NCI-H1694 treated with DMSO at 0.1 percent for 48 hours (cell line): Measurements from ENCODE around the gene URM1.

Experiments
- DNase-seq: peaks from one replicate; lab custom pipeline; 2025; lab: John Stamatoyannopoulos, UW

Gene URM1

GRCh38 chr9:128385496-128386460 is 14.6 kb downstream of the URM1 start:
- no peak for DNase-seq

GRCh38 chr9:128388150-128388549 is 17.0 kb downstream of the URM1 start:
- no peak for DNase-seq

DNA sequence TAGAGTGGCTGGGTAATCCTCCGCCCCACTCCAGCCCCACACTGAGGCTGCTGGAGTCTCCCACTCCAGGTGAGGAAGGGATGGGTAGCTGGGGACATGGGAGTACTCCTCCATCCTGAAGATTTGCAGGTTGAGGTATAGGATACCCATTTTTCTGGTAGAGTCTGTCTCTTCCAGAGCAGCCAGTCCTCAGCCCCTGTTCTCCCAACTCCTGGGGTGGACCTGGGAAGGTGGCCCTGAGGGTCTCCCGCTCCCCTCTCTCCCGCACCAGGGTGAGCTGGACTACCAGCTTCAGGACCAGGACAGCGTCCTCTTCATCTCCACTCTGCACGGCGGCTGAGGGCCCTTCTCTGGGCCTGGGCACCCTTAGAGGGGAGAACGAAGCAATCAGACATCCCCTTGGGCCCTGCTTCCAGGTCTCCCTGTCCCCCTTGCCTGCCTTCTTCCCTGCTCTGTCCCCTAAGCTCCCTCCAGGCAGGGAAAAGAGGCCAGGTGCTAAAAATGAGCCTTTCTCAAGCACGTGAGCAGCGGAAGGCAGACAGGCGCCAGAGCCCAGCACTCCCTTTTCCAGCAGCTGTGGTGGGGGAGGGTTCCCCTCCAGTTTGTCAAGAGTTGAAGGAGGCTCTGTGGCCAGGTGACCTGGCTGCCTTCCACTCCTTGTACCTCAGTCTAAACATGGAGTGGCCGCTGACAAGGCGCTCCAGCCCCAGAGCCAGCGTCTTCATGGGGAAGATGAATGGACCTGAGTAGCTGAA is 18.4 kb downstream of the URM1 start:
- no peak for DNase-seq

DNA sequence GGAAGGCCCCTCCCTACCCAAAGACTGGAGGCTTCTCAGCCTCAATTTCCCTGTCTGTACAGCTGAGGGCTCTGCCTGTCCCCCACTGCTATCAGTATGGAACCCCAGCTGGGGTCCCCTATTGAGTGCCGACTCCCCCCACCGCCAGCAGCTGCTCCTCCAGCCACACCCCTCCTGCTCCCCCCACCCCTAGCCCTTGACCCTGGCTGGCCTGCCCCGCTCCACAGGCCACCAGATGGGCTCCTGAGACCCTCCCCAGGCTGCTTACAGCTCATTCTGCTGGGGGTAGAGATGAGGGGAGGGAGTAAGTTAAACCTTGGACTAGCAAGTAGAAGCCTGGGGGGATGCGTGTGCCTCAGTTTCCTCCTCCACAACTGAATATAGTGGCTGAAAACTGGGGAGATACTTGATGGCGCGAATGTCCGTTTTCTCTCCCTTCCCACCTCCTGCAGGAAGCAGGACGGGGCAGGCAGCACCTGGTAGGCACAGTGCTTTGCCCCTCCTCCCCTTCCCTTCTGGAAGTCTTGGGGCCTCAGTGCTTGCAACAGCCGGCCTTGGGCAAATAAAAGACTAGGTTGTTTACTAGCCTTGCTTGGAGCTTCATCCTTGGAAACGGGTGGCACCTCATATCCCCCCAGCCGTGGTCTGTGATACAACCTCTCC is 19.1 kb downstream of the URM1 start:
- DNase-seq, result no peak

DNA sequence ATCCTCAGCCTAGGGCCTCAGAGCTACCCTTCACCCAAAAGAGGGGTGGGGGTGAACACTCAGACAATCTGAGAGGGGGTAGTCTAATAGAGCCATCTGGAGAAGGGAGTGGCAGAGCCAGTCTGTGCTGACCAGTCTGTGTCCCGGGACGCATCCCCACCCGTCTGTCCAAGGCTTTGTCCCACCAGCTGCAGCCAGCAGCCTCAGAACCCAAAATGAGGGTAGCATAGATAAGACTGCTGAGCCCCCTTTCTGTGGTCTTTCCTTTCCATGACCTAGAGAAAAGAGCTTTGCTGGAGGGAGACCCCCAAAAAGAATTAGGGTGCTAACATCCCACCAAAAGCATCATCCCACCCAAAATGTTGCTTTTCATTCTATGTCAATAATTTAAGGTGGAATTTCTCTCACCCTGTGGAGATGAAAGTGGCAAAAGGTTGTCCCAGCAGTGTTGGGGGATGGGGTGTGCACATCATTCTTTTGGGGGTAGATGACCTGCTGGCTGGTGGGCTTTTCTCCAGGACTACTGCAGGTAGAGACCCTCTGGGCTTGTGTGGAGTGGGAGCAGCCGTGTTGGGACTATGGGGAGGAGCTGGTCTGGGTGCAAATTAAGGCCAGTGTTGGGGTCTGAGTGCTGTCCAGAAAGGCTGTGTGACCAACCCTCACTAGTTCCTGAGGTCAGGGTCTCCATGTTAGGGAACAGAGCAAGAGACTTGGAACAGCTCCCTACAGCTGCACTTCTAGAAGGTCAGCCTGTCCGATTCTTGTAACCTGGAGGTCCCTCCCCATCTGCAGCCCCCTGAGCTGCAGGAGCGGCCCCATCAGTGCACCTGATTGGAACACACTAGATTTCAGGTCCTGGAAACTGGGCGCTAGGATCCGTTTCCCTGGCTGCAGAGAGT is 19.9 kb downstream of the URM1 start:
- no peak for DNase-seq

DNA sequence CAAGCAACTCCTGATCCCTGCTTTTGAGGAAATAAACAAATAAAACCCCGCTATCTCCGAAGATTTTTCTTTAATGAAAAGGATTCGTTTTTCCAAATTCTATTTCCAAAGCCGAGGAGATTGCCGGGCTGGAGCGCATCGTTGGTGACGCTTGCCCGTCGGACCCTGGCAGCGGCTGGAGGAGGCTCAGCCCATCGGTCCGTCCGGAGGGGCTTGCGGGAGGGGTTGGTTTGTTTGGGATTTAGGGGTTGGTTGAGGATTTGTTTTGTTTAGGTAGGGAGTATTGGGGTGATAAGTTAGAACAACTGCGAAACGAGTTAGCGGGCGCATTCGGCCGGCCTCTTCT is 20.8 kb downstream of the URM1 start:
- DNase-seq, result no peak

DNA sequence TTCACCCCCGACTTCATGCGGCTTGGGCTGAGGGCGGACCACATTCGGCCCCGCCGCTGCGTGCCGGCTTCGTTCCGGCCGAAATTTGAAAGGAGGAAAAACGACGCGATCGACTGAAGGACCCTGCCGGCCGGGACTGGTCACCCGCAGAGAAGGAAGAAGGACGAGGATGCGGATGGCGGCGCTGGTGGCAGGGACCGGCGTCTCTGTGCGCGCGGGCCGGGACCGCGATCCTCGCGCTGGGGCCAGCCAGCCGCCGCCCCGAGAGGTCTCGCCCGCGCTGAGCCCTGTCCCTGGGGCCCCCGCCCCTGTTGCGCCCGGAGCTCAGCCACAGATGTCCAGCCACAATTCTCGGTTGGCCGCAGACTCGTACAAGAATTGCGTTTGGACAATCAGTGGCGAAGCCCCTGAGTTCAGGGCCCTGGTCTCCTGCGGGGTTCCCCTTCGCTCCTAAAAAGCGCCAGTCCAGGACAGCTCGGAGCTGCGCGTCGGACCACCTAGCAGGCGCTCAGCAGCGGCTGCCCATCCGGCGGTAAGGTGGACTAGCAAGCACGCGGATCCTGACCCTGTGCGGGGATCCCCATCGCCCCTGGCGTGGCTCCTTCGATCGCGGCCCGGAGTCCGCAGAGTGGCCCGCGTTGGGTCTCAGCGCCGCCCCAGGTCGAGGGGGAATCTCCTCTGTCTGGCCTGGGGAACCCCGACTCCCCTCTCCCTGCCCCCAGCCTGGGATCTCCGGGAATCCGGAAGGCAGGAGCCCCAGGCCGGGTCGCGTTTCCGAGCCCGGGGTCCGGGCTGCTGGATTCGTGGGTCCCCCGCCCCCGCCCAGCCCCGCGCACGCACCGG is 21.3 kb downstream of the URM1 start:
- DNase-seq, result no peak

GRCh38 chr9:128393145-128393775 is 22.1 kb downstream of the URM1 start:
- DNase-seq, result no peak

DNA sequence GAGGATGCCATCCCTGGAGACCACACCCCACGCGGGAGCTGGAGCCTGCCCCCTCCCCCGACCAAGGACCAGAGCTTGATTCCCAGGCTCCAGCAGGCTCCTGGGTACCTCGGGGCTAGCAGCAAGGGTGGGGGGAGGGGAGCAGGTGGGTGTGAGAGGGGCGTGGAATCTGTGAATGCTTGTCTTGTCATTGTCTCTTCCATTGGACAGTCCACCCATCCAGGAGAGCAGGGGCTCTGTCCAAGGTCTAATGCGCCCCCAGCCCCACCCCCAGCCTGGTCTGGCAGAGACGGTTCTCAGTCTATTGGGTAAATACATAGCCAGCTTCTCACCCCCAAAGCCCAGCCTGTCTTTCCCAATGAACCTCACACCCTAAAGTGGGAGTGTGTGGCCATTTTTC is 22.8 kb downstream of the URM1 start:
- DNase-seq, result no peak

- no peak for DNase-seq
Measured at GRCh38 chr9:128394379-128395168, 23.4 kb downstream of the URM1 start.

DNA sequence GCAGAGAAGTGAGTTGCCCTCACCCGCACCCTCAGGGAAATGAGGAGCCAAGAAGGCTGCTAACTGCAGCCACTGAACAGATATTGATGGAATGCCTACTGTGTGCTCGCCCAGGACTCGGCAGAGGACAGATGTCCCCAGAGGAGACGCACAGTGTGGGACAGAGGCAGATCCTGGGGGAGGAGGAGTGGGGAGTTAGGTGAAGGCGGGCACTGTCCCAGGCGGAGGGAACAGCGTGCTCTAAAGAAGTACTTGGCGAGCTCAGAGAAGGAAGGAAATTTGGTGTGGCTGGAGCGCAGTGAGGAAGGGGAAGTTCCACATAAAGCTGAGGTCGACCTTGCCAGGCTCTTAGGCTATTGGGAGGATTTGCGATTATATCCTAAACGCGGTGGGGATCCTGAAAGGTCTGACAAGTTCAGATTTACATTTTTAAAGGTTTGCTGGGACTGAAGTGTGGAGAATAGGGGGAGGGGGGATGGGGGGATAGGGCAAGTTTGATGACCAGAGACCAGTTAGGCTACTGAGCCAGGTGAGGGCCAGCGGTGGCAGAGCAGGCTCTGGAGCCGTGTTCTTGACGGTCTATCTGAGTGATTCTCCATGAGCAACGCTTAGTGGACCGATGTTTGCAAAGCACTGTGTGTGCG is 25.9 kb downstream of the URM1 start:
- no peak for DNase-seq

DNA sequence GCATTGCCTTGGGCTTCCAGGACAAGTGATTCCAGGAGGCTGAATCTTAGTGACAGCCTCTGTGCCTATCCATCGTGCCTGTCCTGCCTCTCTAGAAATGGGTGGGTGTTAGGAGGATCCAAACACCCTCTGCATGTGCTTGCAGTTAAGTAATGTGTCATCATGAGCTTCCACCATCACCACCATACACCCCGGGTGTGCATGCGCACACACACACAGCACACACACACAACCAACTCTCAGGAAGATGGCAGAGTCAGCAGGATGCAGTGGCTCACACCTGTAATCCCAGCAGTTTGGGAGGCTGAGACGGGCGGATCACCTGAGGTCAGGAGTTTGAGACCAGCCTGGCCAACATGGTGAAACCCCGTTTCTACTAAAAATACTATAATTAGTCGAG is 26.7 kb downstream of the URM1 start:
- no peak for DNase-seq

DNA sequence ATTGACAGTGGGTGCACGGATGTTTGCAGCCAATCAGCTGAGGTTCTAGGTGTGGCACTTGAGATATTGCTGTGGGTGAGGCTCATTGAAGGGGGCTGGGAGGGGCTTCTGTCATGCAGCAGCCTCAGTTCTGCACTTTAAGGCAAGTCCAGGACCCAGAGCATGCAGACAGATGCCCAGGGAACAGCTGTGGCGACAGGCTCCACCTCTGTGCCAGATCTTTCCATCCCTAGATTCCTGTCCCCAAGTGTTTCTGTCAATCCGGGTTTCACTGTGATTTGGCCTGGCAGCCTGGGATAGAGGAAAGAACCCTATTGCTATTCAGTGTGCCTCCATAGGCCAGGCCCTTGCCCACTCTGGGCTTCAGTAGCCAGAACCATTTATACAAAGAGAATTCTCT is 28.7 kb downstream of the URM1 start:
- no peak for DNase-seq

GRCh38 chr9:128404560-128404959 is 33.4 kb downstream of the URM1 start:
- DNase-seq, result no peak

DNA sequence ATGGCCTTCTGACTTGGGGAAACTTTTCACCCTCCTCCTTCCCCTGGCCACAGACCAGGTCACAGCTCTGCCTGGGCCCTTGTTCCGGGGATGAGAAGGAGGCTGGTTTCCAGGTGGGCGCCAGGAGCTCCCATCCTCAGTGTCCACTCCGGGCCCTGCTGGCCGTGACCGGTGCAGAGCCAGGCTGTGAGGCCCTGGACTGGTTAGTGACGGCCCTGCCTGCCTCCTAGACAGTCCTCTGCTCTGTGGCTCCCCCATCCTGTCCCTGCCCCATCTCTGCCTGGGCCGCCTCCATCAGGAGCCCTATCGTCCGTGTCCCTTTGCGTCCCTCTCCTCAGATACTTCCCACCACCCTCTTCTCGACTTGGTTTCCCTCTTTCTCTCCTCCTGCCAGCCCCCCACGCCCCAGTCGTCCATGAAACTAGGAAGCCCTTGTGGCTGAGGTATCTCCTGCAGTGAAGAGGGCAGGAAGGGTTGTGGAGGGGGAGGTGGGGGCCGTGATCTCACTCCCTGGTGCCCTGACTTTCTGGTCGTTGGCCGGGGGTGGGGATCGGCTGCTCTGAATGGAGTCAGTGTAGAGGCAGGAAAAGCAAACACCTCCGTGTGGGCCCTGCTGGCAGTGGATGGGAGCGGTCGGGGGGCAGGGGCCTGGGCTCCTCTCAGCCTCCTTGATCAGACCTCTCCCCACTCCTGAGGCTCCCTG is 34.1 kb downstream of the URM1 start:
- DNase-seq, result no peak

DNA sequence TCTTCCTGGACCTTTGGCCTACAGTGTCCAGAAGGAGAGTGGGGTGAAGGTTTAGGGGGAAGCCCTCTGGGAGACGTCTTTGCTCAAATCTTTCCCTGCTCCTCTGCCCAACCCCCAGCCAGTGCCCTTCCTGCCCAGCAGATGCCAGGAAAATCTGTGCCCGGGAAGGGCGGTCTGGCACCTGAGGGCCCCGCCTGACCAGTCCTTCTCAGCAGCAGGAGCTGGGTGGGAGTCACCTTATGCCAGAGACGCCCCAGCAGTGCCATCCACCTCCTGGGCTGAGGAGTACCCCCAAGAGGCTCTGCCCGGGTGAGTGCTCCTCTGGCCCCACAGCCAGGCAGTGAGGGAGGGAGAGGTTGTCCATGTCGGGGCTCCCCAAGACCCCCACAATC is 34.6 kb downstream of the URM1 start:
- no peak for DNase-seq

DNA sequence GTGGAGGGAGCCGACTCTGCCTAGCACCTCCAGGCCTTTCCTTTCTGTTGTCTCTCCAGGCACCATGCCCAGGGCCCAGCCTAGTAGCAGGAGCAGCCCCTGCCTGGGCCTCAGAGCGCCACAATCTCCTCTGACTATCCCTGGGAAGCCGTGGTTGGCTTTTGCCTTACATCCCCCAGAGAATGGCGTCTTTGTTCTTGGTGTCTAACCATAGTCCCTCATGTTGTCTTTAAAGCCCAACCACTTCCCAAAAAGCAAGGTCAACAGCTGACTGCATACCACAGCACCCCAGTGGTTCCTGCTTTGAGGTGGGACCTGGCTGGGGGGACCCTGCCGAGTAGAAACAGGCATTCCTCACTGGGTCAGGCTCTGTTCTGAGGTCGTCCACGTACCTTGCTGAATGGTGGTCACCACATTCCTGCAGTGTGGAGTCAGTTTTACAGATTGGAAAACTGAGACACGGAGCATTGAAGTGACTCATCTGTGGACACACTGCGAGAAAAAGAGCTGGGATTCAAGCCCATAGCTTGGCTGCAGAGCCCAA is 35.7 kb downstream of the URM1 start:
- DNase-seq, result no peak

GRCh38 chr9:128408963-128409431 is 37.8 kb downstream of the URM1 start:
- DNase-seq, result no peak
